Measurements from ENCODE around the gene CALM3.

CALM3 gene

GRCh38 chr19:46600384-46601317 lies 479 bp upstream of the CALM3 start:
- peak; percentile 98 to 99 (median 98) for DNase-seq

- peak in 2 of 4 experiments; percentile 11 to 50 for DNase-seq
Observed at GRCh38 chr19:46602392-46603194, 1.5 kb downstream of the CALM3 start.

GRCh38 chr19:46603195-46603637 lies 2.1 kb downstream of the CALM3 start:
- DNase-seq = no peak

GRCh38 chr19:46603752-46604231 lies 2.7 kb downstream of the CALM3 start:
- no peak for DNase-seq

GRCh38 chr19:46604781-46605355 lies 3.7 kb downstream of the CALM3 start:
- DNase-seq = no peak

- DNase-seq = no peak
Observed at GRCh38 chr19:46605356-46605821, 4.3 kb downstream of the CALM3 start.

- no peak for DNase-seq
Observed at GRCh38 chr19:46606019-46606418, 4.9 kb downstream of the CALM3 start.

GRCh38 chr19:46606681-46607447 lies 5.7 kb downstream of the CALM3 start:
- no peak for DNase-seq

GRCh38 chr19:46607448-46607841 lies 6.3 kb downstream of the CALM3 start:
- no peak for DNase-seq

- DNase-seq = no peak
Observed at GRCh38 chr19:46608178-46608577, 7.0 kb downstream of the CALM3 start.

GRCh38 chr19:46608581-46609345 lies 7.6 kb downstream of the CALM3 start:
- no peak for DNase-seq

- no peak for DNase-seq
Observed at GRCh38 chr19:46609511-46610412, 8.6 kb downstream of the CALM3 start.

GRCh38 chr19:46610413-46610775 lies 9.3 kb downstream of the CALM3 start:
- no peak for DNase-seq

- peak; percentile 47 to 64 (median 53) for DNase-seq
Observed at GRCh38 chr19:46610851-46611770, 10.0 kb downstream of the CALM3 start.

GRCh38 chr19:46611776-46612175 lies 10.6 kb downstream of the CALM3 start:
- no peak for DNase-seq

- no peak for DNase-seq
Observed at GRCh38 chr19:46613525-46613924, 12.4 kb downstream of the CALM3 start.

GRCh38 chr19:46614114-46614722 lies 13.1 kb downstream of the CALM3 start:
- peak; percentile 87 to 93 (median 90) for DNase-seq

- no peak for DNase-seq
Observed at GRCh38 chr19:46615966-46616365, 14.8 kb downstream of the CALM3 start.

Data from suppressor macrophage (primary cell).